HT1080 (cell line): Measurements from ENCODE around the gene POFUT2. TPM values are rescaled to one million over a fixed set of nuclear protein-coding genes. Genes with fewer than 3 reads are reported as not detected.

Experiments
- DNase-seq: peaks from one replicate; pipeline ENCODE4 v3.0.0-alpha.2; 2015; ENCODE audit warnings: low read depth
- total RNA-seq: library from RNA; depleted of rRNA; stranded (reverse); fragments of >200 nt; shearing (Covaris generic); gene quantifications from 2 replicates; pipeline ENCODE4 v1.2.3, GENCODE V29; 2014

POFUT2 gene
- total RNA-seq, 1 experiment from 2014 or later = 36.5 TPM

- DNase-seq = no peak
Measured at GRCh38 chr21:45250914-45251634, 36.6 kb downstream of the POFUT2 start.

GRCh38 chr21:45250272-45250671, 37.4 kb downstream of the POFUT2 start:
- no peak for DNase-seq

DNA sequence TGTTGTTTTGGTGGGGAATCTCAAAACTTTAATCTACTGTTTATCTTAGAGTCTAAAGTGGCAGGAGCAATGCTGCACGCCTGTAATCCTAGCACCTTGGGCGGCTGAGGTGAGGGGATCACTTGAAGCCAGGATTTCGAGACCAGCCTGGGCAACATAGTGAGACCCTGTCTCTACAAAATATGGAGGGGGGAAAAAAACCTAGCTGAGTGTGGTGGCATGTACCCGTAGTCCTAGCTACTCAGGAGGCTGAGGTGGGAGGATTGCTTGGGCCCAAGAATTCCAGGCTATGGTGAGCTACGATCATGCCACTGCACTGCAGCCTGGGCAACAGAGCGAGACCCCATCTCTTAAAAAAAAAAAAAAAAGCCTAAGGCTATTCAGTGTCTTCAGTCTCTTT, 38.1 kb downstream of the POFUT2 start:
- DNase-seq = no peak

- DNase-seq = peak; percentile 11
Measured at GRCh38 chr21:45248893-45249381, 38.8 kb downstream of the POFUT2 start.

- no peak for DNase-seq
Measured at GRCh38 chr21:45248301-45248892, 39.3 kb downstream of the POFUT2 start.

DNA sequence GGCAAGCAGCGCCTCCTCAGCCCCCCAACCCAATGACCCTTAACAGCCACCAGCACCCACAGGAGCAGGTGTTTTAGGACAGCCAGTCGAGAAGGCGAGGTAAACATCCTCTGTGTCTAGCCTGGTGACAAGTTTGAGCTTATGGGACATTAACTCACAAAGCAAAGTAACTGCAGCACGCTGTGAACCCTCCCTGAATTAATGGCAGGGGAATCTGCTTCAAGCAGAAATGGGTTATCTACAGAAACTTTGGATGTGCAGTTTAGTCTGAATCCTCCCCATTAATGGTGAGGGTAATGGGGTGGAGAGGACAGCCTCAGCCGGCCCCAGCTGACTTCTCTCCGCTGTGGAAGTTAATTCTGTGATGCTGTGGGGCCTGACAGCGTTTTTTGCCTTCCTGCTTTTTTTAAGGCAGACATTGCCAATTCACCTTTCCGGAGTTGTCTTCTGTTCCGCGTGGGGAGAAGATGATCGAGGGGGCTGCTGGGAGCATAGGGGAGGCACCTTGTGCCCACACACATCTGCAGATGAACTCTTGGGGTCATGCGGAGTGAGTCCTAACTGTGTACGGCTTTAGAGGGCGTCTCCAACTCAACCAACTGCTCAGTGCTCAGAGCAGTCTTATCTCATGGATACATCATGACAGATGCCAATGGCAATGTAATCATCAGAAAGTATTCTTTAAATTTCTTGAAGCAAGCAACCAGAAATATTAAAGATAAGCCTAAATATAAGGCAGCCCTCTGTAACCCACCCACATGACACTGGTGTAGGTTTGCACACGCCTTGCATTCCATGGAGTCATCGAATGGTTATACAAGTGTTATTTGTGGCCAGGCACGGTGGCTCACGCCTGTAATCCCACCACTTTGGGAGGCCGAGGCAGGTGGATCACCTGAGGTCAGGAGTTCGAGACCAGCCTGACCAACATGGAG, 41.0 kb downstream of the POFUT2 start:
- no peak for DNase-seq

DNA sequence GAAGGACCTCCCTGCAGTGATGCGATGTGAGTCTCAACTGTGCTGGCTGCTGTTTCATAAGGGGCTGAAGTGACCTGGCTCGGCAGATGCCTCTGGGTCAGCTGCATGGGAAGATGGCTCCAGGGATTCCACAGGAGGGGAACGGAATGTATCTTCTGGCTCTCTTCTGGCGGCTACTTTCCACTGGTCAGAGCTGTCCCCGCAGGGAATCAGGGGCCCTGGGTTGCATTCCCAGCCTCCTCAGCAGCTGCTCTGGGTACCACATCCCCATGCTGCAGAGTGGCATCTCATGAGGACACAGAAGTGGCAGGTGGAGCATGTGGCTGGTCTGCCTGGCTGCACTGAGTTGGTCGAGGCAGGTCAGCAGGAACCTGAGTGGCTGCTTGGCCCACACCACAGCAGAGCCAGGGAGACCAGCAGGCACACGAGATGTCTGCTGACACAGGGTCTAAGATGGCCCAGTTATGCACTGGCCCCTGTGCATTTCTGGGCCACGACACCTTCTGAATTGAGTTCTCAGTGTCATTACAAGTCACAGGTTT, 42.8 kb downstream of the POFUT2 start:
- no peak for DNase-seq

- no peak for DNase-seq
Measured at GRCh38 chr21:45243603-45244002, 44.1 kb downstream of the POFUT2 start.

- DNase-seq = no peak
Measured at GRCh38 chr21:45241357-45241756, 46.3 kb downstream of the POFUT2 start.

GRCh38 chr21:45237401-45237800, 50.3 kb downstream of the POFUT2 start:
- DNase-seq = no peak

DNA sequence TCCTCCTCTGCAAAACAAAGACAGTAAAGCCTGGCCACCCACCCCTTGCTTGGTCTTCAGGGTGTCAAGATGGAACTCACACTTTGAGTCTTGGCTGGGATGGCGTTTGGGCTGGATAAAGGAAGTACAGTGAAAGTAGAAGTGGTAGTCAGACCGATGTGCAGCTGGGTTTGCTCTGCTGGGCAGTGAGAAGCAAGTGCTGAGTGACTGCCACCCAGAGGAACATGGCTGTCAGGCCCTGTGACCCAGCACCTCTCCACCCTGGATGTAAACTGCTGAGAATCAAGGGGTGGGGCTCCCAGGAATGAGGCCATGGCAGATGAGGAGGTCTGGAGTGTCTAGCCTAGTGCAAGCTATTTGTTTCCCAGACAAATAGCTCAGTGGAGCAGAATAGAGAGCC, 51.2 kb downstream of the POFUT2 start:
- DNase-seq = peak; percentile 24

DNA sequence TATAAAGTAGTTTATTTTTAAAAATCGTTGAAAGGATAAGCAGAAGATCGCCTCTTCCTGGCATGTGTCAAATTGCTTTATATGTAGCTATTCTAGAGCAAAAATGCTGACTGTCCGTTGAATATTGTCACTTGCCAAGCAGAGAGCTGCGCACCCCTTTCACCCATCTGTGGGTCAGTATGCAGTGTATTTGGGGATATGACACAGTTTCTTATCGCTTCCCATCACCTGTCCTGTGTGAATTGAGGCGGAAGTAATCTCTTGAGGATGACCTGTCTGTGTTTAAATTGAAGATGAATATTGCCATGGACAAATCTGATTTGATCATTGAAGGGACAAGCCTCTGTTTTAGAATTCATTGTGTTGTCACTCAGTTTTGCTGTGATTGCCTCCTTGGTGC, 52.2 kb downstream of the POFUT2 start:
- DNase-seq = no peak

- no peak for DNase-seq
Measured at GRCh38 chr21:45234965-45235364, 52.7 kb downstream of the POFUT2 start.

DNA sequence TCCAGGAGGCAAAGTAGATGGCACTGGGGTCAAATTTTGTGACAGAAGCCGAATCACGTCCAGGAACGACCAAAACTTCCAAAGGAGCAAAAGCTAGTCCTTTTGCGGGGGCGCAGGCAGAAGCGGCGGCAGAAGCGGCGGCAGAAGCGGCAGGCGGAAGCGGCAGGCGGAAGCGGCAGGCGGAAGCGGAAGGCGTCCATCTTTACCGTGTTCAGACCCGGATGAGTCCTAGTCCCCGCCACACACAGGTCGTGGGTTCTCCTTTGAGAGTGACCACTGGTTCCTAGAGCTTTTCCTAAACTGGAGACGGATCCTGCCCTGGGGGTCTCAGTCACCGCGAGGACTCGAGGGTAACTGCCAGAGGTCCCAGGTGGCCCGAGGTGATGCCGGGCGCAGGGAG, 53.6 kb downstream of the POFUT2 start:
- DNase-seq = no peak

- no peak for DNase-seq
Measured at GRCh38 chr21:45231705-45232104, 56.0 kb downstream of the POFUT2 start.

DNA sequence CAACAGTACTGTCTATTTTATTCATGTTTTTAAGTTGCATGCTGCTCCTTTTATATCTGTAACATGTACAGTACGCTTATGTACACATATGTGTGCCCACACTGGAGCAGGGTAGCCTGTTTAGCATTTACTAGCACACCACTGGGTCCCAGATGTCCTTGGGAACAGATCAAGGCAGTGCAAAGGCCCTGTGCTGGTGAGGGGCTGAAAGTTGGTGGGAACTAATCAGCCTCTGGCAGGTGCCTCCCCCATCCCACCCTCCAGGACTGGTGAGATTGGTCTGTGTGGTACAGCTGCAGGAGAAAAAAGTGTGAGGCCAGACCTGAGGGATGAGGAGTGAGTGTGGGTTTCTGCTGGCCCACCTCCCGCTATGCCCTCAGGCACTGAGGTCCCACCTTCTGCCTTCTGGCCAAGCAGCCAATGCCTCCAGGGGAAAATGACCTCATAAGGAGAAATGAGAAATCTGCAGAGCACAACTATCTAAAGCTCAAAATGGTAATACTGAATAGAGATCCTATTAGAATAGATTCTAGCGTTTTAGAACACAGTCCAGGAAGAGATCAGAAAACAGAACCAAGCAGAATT, 58.9 kb downstream of the POFUT2 start:
- no peak for DNase-seq

- peak; percentile 96 for DNase-seq
Measured at GRCh38 chr21:45228171-45228641, 59.5 kb downstream of the POFUT2 start.

DNA sequence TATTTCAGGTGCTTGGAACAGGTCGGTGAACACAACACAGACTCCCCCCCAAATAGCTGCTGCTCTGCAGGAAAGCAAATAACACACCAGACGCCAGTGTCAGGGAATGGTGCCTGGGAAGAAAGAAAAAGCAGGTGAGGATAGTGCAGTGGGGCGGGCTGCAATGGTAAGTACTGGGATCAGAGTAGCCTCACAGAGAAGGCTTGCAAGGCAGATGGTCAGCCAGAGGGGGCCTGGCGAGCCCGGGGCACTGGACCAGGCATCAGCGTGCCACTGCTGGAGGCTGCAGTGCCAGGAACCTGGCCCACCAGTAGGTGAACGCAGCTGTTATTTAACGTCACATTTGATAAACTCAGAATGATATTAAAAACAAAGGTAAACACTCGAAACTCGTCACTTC, 60.0 kb downstream of the POFUT2 start:
- no peak for DNase-seq

GRCh38 chr21:45226540-45227326, 61.0 kb downstream of the POFUT2 start:
- DNase-seq = peak; percentile 68

DNA sequence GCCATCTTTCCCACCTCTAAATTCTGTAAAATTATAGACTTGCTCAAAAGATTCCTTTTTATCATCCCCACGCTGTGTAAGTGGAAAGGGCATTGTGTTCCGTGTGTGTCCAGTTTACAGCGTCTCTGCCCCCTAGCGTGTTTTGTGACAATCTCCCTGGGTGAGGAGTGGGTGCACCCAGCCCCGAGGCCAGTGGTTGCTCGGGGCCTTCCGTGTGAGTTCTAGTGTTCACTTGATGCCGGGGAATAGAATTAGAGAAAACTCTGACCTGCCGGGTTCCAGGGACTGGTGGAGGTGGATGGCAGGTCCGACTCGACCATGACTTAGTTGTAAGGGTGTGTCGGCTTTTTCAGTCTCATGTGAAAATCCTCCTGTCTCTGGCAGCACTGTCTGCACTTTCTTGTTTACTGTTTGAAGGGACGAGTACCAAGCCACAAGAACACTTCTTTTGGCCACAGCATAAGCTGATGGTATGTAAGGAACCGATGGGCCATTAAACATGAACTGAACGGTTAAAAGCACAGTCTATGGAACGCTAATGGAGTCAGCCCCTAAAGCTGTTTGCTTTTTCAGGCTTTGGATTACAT, 61.9 kb downstream of the POFUT2 start:
- no peak for DNase-seq
